GM19025 (cell line): Measurements from ENCODE around the gene PPP1CC.
"Not testable (repeated sequence)": the region's sequence is repeated elsewhere in the genome, so short reads cannot be mapped to it uniquely, and the experiment has no call there.

Experiments used
- ATAC-seq: cut with Tn5 transposase; IDR thresholded peaks from one replicate; pipeline ENCODE4 v1.9.1; 2021; ENCODE audit warnings: mild to moderate bottlenecking, low read depth, moderate library complexity; ENCODE audit not compliant: unreplicated experiment

The PPP1CC gene

DNA sequence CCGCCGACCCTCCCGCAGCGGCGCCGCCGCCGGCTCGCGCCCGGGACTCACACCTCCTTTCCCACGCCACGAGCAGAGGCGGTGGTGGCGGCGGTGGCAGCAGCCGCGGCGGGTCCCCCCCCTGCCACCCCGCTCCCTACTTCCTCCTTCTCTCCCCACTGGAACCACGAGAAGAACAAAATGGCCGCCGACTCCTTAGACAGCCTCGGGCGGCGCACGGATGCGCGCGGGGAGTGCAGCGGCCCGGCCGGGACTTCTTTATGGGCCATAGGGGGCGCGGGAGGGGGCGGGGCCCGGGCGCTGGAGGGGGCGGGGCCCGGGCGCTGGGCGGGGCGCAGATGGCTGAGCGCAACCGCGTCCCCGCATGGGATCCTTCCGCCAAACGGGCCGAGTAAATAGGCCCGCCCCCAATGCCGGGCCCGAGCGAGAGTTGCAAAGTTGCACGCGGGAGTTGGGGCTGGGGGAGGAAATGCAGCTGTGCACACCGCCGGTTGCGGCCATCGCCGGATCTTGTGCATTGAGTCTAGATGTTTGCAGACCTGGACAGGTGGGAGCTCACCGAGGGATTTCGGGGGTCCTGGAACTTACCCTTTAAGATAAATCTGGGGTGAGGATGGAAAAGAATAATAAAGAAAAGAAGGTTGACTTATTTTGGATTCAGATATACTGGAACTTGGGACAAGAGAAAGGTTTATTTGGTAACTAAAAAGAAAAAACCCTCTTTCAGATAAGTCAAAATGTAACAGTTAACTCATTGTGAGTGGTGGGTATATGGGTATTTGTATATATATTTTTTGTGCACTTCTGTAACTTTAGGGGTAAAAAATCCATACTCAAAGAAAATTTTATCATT is at the start of gene PPP1CC:
Gene PPP1CC, minus strand, starts transcription at position 174 of the 853 bp plus-strand sequence. CDS start 184 bp downstream, outside the sequence.
- ATAC-seq = no peak

DNA sequence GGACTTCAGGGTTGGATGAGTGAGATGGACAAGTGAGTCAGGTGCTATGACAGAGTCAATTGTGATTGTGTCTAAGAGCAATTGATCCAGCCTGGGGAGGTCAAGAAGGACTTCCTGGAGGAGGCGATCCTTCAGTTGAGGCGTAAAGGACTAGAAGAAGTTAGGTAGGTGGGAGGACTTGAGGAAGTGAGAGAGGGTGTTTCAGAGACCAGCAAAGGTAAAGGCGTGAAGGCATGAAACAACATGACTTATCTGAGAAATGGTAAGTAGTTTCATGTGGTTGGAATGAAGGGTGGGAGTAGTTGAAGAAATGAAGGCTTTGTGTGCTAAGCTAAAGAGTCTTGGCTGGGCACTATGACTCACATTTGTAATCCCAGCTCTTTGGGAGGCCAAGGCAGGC is 48.9 kb upstream of the PPP1CC start:
- ATAC-seq = no peak

DNA sequence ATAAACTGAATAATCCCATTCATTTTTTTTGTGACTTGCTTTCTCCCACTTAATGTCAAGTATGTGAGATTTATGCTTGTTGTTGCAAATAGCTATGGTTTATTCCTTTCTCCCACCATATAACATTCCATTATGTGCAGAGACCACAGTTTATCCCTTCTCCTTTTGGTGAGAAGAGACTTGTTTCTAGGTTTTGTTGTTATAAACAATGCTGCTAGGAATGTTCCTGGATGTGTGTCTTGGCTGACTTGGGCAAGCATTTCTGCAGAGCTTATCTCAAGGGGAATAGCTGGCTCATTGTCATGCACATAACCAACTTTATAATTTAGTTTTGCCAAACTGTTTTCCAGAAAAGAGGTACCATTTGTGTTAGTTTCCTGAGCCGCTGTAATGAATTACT is 47.6 kb upstream of the PPP1CC start:
- no peak for ATAC-seq

DNA sequence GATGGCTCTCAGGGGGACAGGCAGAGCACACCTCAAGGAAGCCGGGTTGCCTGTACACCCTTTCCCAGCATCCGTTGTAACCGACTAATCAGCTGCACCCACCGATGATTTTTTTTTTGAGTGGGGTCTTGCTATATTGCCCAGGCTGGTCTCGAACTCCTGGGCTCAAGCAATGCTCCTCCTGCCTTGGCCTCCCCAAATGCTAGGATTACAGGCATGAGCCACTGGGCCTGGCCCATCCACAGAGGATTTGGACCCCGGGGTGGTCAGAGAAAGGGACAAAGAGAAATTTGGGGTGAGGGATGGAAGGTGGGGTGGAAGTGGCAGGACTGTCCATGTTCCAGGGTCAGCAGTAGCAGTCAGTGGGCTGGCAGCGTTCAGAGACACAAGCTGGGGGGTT is 43.3 kb upstream of the PPP1CC start:
- ATAC-seq = no peak

DNA sequence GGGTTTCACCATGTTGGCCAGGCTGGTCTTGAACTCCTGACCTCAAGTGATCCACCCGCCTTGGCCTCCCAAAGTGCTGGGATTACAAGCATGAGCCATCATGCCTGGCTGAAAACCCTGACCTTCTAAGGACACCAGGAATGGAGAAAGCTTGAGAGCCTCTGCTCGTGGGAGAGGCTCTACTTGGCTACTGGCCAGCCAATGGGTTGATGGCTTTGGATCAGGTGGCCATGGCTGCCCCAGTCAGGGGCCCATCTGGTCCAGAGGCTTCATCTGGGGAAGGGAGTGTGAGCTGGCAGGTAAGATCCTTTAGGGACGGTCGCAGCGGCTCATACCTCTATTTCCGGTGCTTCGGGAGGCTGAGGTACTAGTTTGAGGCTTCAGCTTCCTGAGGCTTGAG is 42.5 kb upstream of the PPP1CC start:
- ATAC-seq = no peak

DNA sequence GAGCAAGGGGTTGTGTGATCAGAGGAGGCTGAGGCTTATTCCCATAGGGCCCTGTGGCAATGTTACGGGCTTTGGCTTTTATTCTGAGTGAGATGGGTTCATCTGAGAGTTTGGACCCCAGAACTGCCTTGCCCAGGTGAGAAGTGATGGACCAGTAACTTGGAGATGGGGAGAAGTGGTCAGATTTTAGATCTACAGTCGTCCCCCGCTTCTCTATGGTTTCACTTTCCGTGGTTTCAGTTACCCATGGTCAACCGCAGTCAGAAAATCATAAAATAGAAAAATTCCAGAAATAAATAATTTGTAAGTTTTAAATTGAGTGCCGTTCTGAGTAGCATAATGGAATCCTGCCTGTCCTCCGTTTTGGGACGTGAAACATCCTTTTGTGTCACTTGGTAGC is 40.2 kb upstream of the PPP1CC start:
- no peak for ATAC-seq

DNA sequence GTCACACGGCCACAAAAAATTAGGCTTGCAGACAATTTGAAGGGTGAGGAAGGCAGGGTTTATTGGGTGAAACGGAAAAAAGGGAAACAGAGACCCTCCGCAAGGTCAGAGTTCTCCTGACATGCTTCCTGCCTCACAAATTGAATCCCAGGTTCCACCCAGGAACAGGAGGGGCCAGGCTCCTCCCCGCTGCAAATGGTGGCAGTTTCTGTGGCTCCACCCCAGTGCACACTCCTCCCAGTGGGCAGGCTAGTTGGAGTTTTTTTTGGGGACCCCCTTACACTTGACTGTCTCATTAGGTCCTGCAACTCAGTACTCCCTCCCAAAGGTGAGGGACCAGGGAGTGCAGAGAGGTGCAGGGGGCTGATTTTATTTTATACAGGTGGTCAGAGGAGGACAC is 39.4 kb upstream of the PPP1CC start:
- ATAC-seq = no peak

DNA sequence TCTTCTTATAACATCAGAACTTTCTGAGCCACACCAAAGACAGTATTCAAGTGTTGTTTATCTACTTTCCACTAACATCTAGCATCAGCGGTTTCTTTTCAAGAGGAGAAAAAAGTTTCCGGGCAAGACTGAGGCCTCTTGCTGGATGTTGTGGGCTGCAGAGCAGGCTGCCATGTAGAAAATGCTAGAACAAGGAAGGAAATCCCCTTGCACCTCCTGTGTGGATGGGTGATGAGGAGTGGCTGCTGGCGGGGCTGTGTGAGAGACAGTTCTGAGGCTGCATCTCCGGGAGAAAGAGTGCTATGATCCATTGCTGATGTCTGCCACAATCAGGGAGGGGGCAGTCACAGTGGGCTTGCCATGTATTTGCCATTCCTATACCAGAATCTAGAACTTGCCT is 37.8 kb upstream of the PPP1CC start:
- no peak for ATAC-seq

DNA sequence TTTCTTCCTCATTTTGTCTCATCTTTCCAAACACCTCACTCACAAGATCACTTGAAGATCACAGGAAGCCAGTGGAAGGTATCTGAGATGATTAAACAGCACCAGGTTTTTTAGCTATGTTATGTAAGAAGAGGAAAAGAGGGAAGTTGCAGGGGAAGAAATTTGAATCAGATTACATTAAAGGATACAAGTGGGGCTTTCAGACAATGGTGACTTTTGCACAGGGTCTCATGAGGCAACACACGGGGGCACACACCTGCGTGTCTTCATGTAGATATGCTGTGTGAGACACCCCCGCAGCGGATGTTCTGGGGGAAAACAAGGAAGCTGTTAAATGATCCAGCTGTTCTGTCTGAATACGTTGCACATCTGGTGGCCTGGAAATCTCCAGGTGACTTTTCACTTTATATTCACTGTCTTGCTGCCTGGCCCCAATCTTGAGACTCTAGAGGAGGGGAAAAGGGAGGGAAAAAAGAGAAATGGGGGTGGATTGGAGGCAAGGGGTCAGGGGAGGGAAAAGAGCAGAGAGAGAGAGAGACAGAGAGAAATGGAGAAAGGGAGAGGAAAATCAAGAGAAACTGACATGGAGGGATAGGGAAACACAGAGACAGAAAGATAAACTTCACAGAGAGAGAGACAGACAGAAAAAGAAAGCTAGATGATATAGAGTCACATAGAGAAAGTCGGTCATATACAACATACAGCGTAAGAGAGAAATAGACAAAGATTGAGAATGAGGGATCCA is 36.3 kb upstream of the PPP1CC start:
- no peak for ATAC-seq

DNA sequence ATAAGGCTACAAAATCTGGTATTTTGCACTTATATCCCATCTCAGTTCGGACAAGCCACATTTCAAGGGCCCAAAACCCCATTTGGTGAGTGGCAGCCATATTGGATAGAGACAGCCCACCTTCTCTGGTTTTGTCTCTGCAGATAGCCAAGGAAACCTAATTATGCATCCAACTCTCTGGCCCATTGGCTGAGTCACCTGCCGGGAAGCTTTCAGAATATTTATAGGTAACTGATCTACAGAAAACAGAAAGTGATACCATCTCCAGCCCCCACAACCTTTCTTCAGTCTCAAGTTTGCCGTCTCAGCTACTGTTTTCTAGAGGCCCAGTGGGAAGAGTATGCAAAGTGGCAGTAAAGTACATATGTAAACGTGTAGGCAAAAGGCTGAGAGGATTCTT is 33.7 kb upstream of the PPP1CC start:
- ATAC-seq = peak; percentile 95

DNA sequence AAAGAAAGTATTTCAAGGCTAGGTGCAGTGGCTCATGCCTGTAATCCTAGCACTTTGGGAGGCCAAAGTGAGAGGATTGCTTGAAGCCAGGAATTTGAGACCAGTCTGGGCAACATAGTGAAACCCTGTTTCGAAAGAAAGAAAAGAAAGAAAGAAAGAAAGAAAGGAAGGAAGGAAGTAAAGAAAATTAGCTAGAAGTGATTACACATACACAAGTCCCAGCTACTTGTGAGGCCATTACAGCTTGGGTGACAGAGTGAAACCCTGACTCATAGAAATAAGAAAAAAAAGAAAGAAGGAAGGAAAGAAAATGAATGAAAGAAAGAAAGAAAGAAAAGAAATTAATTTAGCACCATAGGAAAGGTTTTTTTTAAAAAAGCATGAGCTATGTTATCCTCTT is 33.3 kb upstream of the PPP1CC start:
- ATAC-seq = no peak

DNA sequence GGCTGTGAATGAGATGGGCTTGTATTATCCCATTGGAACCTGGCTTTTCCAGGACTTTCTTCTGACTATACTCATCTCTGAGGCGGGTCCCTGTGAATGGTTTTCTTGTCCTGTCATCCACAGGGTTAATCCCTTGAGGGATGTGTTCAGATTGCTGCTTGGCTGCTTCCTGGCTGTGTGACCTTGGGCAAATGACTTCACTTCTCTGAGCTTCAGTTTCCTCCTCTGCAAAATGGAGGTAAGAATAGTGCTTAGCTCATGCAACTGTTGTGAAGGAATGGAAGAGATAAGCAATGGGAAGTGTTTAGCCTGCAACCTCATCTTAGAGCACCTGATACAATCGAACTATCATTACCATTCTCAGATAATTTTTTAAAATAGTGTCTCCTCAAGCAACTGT is 32.1 kb upstream of the PPP1CC start:
- ATAC-seq = no peak

DNA sequence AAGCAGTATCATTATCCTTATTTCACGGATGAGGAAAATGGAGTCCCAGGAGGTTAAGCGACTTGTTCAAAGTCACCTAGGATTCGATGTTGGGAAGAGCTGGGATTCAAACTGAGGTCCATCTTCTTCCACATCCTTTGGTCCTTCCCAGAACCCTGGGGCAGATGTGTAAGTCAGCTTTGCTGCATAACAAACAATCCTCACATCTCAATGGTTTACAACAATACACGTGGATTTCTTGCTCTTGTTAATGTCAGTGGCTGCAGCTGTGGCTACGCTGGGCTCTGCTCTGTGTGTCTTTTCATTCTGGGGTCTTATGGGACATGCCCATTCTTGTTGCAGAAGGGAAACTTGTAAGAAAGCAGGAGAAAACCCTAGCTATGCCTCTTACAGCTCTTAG is 26.3 kb upstream of the PPP1CC start:
- ATAC-seq = no peak

DNA sequence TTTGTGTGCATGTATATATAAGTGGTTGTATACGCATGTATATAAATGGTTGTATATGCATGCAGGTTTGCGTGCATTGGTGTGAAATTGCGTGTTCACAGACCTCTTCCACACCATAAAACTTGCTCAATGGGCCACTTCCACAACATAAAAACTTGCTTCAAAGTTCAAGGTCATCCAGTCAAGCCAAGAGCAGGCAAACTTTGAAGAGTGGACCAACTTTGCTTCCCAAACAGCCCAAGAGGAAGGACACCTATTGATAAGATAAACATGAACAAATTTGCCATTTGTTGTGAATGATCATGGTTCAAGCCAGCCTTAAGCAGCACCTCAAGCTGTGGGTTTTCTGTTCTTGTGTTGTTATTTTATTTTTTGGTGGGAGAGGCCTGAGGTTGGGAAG is 25.2 kb upstream of the PPP1CC start:
- ATAC-seq = no peak

DNA sequence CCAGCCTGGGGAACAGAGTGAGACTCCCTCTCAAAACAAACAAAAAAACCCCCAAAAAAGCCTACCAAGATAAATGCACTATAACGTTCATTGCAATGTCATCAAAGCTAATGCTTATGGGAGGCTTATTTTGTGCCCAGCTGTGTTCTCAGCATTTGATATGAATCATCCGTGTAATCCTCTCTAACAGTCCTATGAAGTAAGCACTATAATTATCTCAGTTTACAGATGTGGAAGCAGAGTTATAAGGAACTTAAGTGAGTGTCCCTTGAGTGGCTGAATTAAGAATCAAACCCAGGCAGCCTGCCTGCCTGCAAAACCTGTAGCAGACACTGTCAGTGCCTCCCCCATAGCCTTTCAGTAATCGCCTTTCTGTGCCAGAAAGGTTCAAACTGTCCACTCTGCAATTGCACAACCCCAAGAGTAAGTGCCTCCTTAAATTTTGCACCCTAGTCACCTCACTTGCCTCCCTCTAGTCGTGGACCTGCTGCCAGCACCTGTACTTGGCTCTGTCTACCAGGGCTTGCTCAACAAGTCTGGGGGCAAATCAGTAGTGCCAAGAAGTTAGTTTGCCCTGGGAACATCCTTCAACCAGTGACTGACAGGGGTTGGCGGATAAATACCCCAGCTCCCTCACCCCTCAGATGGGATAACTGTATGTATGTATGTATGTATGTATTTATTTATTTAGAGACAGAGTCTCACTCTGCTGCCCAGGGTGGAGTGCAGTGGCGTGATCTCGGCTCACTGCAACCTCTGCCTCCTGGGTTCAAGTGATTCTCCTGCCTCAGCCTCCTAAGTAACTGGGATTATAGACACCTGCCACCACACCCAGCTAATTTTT is 23.8 kb upstream of the PPP1CC start:
- no peak for ATAC-seq

DNA sequence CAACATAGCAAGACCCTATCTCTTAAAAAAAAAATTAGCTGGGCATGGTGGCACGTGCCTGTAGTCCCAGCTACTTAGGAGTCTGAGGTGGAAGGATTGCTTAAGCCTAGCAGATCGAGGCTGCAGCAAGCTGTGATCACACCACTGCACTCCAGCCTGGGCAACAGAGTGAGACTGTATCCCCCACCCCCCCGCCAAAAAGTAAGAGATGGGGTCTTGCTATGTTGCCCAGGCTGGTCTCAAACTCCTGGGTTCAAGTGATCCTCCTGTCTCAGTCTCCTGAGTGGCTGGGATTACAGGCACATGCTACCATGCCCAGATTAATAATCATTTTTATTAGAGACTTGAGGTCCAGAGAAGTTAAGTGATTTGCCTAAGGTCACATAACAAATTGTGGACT is 22.9 kb upstream of the PPP1CC start:
- not testable (repeated sequence) for ATAC-seq

DNA sequence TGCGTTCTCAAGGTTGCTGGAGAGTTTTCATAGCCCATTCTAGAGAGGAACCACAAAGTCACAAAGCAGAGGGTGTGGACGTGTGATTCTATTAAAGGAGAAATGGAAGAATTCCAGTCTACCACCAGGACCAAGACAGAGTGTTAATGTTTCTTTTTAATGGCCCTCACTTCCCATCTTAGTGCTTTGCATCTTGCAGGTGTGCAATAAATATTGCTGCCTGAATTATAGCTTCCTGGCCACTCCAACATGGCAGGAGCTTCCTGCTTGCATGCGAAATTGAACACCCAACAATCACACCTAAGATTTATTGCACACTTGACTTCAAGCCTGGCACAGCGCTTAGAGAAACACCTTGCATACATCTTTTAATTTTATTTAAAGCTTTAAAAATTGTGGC is 22.4 kb upstream of the PPP1CC start:
- no peak for ATAC-seq

DNA sequence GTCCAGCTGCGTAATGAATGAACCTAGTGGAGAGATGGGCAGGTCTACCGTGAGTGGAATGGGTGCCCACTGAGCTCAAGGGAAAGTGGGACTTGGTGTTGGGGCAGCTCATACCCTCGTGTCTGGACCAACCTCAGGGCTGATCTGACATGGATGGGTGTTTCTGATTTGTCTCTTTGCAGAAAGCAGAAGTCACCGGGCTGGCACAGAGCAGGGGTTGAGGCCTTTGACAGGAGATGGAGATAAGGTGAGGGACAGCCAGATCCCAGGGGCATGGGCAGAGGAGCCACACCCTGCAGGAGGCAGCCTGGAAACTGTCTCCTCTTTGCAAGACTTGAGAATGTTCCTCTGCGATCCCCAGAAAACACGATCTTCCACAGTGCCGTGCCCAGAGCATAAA is 20.9 kb upstream of the PPP1CC start:
- ATAC-seq = no peak

DNA sequence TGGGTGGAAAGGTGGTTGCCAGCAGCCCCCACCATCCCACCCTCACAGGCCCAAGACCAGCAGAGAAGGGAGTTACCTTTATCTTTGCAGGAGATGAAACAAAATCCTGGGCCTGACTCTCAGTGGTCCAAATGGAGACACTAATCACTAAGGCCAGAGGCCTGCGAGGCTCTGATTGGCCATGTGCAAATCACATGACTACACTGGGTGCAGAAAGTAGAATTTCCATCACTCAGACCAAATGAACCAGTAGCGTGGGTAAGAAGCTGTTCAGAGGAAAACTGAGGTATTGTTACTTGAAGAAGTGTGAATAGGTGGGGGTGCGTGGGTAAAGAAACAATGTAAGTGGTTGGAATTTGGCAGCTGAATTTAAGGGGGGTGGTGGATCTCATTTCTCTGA is 20.2 kb upstream of the PPP1CC start:
- no peak for ATAC-seq

DNA sequence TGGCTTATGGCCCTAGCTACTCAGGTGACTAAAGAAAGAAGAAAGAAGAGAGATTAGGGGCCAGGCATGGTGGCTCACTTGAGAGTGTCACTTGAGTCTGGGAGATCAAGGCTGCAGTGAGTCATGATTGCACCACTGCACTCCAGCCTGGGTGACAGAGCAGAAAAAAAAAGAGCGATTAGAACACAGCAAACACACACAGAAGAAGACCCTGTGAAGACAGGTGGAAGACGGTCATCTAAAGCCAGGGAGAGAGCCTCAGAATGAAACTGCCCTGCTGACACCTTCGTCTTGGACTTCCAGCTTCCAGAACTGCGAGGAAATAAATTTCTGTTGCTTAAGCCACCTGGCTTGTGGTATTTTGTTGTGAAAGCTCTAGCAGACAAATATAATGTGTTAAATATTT is 17.5 kb upstream of the PPP1CC start:
- no peak for ATAC-seq

DNA sequence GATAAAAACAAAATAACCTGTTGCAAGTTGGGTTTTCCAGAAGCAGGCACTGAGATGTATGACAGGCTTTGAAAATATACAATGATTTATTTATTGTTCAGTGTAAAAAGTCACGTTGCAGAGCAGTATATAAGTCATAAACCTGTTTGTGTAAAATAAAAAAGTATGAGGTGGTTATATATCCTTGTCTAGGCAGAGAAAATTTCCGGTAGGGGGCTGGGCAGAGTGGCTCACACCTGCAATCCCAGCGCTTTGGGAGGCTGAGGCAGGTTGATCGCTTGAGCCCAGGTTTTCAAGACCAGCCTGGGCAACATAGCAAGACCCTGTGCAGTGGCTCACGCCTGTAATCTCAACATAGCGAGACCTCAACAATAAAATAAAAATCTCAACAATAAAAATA is 16.2 kb upstream of the PPP1CC start:
- no peak for ATAC-seq
